HG03520 (cell line): ENCODE data around the gene MBD4.
"Not testable (repeated sequence)": the region's sequence is repeated elsewhere in the genome, so short reads cannot be mapped to it uniquely, and the experiment has no call there.

Experiments used
- ATAC-seq: cut with Tn5 transposase; IDR thresholded peaks from one replicate; pipeline ENCODE4 v1.9.1; 2021; ENCODE audit warnings: mild to moderate bottlenecking, moderate library complexity; ENCODE audit not compliant: unreplicated experiment

MBD4 gene

GRCh38 chr3:129413238-129413637 lies 26.5 kb downstream of the MBD4 start:
- not testable (repeated sequence) for ATAC-seq

DNA sequence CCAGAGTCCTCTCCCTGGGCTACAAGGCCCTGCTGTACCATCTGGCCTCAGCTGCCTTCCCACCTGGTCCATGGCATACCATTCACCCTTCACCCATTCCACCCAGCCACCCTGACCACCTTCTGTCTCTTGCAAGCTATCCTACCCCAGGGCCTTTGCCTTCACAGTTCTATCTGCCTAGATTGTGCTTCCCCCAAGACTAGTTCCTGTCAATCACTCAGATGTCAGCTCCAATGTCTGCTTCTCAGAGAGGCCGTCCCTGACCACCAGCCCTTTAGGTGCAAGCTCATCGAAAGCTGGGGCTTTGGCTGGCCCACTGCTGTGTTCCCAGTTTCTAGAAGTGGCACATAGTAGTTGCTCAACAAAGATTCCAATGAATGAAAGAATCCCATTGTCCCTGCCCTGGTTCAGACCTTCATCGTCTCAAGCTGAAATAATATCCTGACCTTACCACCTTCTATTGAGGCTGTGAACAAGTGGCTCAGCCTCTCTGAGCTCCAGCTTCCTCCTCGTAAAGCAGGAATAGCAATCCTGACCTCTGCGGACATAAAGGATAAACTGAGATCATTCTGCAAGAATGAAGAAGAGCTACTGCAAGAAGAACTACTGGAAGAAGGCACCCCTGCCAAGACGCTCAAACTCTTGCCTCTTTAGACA lies 27.1 kb downstream of the MBD4 start:
- no peak for ATAC-seq

DNA sequence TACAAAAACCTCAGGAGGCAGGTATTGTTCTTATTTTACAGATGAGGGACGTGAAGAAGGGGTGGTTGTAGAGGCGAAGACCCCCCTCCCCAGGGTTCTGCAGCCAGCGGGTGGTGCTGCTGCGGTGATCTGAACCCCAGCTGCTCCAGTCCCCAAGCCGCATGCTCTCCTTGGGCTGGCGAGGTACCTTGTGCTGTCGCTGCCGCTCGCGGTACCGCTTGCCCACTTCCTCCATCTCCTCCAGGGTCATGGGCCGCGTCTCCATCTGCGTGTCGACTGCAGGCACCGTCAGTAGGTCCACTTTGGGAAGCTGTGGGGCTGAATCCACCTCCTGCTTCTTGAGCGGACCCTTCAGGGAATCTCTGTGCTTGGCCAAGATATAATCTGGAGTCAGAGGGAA lies 28.8 kb downstream of the MBD4 start:
- no peak for ATAC-seq

DNA sequence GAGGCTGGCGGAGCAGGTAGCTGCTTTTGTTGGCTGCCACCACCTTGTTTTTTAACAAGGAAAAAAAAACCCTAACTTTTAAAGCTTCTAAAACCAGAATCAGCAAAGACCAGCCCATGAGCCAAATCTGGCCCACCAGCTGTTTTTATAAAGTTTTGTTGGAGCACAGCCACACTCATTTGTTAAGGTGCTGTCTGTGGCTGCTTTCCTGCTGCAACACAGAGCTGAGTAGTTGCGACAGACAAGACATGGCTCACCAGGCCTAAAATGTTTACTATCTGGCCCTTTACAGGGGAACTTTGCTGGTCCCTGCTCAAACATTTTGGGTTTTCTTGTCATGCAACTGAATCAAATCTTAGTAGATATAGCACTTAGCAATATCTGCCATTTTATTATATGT lies 30.2 kb downstream of the MBD4 start:
- ATAC-seq: no peak

DNA sequence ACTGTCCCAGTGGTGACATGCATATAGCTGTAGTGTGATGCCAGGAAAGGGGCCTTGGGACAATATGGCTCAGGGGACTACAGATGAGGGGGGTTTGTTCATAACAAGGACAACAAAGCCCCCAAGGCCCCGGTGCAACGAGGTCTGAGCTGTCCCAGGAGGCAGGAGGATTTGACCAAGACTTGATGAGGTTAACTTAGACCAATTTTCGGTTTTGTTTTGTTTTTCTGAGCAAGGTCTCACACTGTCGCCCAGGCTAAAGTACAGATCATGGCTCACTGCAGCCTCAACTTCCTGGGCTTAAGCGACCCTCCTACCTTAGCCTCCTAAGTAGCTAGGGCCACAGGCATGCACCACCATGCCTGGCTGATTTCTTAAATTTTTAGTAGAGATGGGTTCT lies 35.1 kb downstream of the MBD4 start:
- no peak for ATAC-seq

GRCh38 chr3:129404130-129404529 lies 35.6 kb downstream of the MBD4 start:
- no peak for ATAC-seq

GRCh38 chr3:129403450-129403849 lies 36.3 kb downstream of the MBD4 start:
- ATAC-seq: no peak

DNA sequence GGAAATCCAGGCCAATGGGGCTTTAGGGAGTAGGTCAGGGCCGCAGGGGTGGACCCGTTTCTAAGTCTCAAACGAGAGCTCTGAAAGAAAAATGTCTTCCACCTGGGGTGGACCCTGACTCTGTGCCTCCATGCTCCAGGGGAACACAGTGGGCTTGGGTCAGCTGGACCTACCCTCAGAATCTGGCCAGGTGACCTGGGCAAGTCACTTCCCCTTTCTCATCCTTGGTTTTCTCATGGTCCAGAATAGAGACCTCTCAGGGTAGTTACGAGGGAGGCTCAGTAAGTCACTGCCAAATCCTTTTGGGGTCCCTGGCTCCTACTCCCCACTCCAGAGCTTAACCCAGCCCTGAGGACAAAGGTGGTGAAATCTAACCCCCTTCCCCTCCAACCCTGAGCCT lies 37.1 kb downstream of the MBD4 start:
- no peak for ATAC-seq

DNA sequence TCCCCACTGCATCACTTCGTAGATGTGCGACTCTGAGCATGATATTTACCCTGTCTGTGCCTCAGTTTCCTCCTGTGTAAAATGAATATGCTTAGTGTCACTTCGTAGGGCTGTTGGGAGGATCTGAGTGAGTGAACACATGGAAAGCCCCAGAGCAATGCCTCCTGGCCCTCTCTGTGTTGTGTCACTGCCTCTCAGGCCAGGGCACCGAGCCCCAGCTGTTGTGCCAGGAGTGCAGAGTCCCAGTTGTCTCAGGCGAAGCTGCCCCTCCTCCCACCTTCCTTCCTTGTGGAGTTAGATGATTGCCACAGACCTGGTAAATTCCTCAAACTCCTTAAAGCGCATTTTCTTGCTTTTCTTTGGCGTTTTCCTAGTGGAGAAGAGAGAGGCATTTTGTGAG lies 37.5 kb downstream of the MBD4 start:
- ATAC-seq: no peak

- ATAC-seq: no peak
Observed at GRCh38 chr3:129399895-129400357, 39.8 kb downstream of the MBD4 start.

- ATAC-seq: peak; percentile 60
Observed at GRCh38 chr3:129399145-129399894, 40.4 kb downstream of the MBD4 start.

DNA sequence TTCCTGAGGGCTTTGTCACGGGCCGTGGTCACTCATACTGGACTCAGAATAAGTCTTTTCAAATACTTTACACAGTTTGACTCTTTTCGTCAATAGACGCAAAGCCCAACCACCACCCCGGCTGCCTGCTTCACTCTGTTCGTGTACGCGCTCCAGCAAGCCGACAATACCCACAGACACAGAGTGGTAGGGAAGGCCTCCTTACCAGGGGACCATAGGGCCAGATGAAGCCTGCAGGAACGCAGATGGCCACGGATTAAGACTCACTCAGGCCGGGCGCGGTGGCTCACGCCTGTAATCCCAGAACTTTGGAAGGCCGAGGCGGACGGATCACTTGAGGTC lies 41.0 kb downstream of the MBD4 start:
- ATAC-seq: no peak

GRCh38 chr3:129393760-129394564 lies 45.8 kb downstream of the MBD4 start:
- not testable (repeated sequence) for ATAC-seq

DNA sequence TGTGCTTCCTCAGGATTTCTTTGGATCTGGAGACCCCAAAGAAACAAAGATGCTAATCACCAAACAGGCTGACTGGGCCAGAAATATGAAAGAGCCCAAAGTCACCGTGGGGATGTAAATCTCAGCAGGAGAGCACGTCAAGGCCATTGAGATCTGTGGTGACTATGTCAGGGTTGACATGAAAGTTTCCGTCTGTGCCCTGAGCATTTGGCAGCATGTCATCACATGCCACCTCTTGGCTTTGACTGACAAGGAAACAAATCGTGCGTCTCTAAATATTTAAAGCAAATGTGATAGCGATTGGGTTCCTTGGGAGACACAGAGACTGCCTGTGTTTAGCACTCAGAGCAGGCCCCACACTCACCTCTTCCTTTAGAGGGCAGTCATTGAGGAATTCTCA lies 46.5 kb downstream of the MBD4 start:
- no peak for ATAC-seq

DNA sequence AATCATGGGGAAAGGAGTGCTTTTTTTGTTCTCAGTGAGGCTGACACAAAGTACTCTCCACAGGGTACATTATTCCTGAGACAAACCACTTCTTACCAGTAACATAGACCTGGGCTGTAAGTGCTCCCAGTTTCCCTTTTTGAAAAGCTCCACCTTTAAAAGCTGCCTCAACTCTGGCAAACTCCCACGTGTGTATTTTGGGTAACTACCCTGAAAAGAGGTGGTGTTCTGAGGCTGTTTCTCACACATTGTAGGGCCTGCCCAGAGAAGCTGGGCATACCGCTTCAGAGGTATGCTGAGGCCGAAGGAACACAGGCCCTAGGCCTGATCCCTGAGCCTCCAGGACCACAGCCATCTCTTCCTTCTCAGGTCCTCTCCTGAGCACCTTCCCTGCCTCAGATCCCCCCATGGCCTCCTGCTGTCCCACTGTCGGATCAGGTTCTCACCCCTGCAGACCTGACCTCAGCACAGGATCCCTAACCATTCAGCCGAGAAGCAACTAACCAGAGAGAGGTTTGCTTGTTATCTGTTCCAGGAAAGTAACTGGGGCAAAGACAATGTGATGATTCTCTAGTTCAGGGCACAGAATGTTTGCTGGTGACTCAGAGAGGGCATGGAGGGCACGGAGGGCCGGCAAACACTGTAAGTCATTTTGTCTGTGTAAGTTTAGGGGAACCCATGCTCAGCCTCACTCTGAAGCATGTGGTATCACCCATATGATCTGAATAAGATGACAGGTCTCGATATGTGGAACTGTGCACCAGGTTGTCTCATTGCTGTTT lies 47.5 kb downstream of the MBD4 start:
- not testable (repeated sequence) for ATAC-seq

GRCh38 chr3:129391583-129391982 lies 48.2 kb downstream of the MBD4 start:
- ATAC-seq: not testable (repeated sequence)

DNA sequence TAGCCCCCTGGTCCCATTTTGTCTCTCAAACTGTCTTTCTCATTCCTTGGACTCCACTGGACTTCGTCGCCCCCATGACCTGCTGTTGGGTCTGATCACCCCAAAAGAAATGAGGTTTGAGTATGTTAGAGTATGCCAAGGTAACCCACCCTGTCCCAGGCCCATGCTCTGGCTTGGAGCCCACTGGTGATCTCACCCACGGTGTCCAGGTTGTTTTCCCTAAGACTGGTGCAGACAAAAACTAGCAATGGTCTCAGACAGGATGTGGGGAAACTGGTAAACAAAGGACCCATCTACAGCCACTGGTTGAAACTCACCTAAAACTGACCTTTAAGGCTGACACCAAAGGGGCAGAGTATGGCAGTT lies 50.2 kb downstream of the MBD4 start:
- no peak for ATAC-seq

- ATAC-seq: not testable (repeated sequence)
Observed at GRCh38 chr3:129388791-129389571, 50.8 kb downstream of the MBD4 start.

GRCh38 chr3:129387487-129387886 lies 52.3 kb downstream of the MBD4 start:
- no peak for ATAC-seq

- ATAC-seq: no peak
Observed at GRCh38 chr3:129386984-129387383, 52.8 kb downstream of the MBD4 start.
